ENCODE results near the gene VPREB1.
"Not testable (repeated sequence)": the region's sequence is repeated elsewhere in the genome, so short reads cannot be mapped to it uniquely, and the experiment has no call there.

VPREB1 gene

DNA sequence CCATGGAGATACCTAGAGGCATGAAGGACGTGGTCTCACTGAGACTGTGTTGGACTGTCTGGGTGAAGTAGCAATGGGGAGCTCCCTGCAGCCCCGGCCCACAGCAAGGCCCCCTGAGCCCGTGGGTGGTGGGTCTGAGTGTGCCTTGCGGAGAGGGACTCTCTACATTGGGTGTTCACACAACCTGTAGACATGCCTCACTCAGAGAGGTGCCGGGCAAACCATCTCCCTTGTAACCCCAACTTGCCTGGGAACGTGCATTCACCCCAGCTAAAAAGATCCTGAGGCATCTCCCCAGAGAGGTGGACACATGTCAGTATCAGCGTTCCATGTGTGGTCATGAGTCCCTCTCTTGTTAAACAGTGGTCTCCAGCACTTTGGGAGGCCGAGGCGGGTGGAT lies 2.1 kb downstream of the VPREB1 start:
- ATAC-seq: no peak

DNA sequence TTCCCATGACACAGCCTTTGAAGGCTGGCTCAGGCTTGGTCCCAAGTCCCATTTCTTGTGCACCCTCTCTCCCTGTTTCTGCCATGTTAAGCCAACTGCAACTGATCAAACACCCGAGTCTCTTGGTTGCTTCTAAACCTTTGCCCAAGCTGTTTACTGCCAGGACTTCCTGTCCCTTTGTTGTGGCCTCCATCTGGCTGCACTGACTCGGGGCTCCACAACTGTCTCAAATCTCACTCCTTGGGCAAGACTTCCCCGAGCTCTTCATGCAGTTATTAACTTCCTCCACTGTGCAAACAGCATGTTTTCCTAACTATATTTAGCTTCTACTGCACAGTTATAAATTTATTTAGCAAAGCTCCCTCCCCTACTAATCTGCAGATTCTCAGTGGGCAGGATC lies 4.3 kb downstream of the VPREB1 start:
- ATAC-seq: no peak

DNA sequence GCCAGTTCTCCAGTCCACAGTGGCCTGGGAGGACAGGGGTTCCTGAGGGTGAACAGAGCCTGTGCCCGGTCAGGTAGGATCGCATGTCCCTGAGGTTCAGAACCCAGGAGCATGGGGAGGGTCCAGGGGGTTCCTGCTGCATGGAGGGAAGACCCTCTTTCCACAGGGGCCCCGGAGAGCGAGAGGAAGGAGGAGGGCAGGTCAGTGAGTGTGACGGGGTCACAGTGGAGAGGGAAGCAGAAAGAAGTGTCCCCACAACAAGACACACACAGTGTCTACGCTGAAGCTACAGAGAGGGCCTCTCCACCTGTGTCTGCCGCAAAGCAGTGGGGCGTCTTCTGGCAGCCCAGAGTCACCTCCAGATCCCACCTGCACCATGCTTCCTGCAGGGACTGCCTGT lies 6.1 kb downstream of the VPREB1 start:
- ATAC-seq: not testable (repeated sequence)

DNA sequence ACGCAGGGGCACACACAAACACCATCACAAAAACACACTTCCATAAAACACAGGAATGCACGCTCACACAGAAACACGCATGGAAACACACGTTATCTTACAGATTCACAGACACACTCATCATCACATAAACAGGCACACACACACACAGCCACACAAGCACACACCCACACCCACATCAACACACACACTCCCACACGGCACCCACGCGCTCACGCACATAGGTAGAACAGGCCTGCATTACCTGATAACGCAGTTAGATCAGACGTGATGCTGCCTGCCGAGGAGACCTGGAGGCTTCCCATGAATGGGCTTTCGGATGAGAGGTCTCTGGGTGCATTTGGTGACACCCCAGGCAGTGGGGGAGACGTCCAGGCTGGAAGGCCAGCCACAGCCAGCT lies 11.5 kb downstream of the VPREB1 start:
- ATAC-seq: not testable (repeated sequence)

DNA sequence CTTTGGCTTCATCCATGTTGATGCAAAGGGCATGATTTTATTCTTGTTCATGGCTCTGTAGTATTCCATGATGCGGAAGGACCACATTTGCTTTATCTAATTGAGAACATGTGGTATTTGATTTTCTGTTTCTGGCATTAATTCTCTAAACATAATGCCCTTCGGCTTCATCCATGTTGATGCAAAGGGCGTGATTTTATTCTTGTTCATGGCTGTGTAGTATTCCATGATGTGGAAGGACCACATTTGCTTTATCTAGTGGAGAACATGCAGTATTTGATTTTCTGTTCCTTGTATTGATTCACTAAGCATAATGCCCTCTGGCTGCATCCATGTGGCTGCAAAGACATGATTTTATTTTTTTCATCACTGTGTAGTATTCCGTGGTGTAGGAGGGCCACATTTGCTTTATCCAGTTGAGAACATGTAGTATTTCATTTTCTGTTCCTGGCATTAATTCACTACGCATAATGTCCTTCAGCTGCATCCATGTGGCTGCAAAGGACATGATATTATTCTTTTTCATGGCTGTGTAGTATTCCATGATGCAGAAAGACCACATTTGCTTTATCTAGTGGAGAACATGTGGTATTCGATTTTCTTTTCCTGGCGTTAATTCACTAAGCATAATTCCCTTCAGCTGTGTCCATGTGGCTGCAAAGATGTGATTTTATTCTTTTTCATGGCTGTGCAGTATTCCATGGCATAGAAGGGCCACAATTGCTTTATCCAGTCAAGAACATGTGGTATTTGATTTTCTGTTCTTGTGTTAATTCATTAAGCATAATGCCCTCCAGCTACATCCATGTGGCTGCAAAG lies 14.2 kb downstream of the VPREB1 start:
- ATAC-seq: not testable (repeated sequence)

DNA sequence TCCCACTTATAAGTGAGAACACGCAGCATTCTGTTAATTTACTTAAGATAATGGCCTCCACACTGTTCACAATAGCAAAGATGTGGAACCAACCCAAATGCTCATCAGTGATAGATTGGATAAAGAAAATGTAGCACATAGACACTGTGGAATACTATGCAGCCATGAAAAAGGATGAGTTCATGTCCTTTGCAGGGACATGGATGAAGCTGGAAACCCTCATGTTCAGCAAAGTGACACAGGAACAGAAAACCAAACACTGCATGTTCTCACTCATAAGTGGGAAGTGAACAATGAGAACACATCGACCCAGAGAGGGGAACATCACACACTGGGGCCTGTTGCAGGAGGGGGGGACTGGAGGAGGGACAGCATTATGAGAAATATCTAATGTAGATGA lies 15.6 kb downstream of the VPREB1 start:
- ATAC-seq: not testable (repeated sequence)

DNA sequence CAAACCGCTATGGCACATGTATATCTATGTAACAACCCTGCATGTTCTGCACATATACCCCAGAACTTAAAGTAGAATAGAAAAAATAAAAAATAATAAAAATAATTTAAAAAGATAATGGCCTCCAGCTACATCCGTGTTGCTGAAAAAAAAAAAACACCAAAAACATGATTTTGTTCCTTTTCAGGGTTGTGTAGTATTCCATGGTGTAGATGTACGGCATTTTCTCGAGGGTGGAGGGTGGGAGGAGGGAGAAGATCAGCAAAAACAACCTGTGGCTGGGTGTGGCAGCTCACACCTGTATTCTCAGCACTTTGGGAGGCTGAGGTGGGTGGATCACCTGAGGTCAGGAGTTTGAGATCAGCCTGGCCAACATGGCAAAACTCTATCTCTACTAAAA lies 16.0 kb downstream of the VPREB1 start:
- not testable (repeated sequence) for ATAC-seq

DNA sequence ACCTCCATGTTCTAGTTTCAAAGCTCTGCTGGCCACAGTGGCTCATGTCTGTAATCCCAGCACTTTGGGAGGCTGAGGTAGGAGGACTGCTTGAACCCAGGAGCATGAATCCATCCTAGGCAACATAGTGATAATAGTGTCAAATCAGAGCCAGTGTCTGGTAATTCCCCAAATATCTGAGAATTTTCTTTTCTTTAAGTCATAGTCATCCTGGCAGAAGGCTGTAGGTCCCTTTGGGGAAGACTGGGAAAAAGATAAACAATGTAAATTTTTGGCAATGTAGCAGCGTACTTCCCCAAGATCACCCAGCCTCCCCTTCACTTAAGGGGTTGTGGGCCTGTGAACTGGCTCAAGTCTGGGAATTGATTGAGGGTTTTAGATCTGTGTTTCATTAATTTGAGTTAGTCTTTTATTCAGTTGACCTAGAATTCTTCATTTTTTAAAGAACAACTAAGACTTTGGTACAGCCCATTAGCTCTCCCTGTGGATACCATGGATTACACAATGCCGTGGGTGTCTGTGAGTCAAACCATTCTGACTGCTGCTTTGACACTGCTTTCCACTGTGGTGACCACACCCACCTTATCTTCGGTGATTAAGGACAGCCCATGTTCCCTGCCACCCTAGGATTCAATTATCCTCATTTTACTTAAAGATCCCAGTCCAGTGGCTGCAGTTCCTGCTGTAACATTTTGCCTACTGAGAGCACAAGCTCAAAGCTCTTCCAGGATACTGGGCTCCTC lies 17.9 kb downstream of the VPREB1 start:
- not testable (repeated sequence) for ATAC-seq

DNA sequence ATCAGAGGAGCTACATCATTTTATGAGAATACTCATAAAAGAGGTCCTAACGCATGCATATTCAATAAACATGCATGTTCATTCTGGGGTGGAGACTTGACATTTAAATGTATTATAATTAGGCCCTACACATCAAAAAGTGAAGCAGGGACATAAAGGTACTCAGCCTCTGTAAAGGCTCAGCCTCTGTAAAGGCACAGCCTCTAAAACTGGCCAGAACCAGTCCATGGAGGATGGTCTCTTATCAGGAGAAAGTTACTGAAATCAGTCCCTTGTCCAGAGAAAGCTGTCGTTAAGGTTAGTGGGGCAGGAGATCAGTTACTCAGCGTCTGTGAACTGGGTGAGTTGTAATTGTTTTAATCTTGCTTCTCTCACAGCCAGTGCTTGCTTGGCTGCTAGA lies 19.2 kb downstream of the VPREB1 start:
- ATAC-seq: not testable (repeated sequence)

DNA sequence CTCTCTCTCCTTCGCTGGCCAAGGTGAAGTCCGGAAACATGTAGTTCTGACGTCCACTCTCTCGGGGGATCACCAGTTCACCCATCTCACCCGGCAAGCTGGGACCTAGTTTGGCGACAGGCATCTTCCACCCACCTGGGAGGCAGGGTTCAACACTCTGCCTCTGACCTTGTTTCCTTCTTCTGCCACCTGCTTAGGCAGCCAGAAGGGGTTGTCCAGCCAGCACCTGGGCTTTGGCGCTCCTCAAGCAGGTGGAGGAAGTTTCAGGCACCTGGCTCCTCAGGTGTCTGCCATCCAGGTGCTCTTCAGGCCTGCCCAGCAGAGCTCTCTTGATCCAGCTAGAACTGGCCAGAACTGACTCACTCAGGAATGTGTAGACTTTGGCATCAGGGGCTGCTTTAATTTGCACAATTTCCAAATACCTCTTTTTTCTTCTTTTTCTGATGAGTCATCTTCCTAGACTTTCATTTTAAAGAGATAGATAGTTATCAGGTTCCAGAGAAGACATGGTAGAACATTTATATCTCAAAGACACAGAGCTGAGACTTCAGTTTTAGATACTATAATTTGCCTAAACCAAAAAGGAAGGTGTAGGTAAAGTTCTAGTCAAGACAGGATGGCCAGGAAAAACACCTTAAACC lies 25.6 kb downstream of the VPREB1 start:
- ATAC-seq: not testable (repeated sequence)

DNA sequence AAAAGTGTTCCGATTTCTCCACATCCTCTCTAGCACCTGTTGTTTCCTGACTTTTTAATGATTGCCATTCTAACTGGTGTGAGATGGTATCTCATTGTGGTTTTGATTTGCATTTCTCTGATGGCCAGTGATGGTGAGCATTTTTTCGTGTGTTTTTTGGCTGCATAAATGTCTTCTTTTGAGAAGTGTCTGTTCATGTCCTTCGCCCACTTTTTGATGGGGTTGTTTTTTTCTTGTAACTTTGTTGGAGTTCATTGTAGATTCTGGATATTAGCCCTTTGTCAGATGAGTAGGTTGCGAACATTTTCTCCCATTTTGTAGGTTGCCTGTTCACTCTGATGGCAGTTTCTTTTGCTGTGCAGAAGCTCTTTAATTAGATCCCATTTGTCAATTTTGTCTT lies 32.8 kb downstream of the VPREB1 start:
- not testable (repeated sequence) for ATAC-seq

DNA sequence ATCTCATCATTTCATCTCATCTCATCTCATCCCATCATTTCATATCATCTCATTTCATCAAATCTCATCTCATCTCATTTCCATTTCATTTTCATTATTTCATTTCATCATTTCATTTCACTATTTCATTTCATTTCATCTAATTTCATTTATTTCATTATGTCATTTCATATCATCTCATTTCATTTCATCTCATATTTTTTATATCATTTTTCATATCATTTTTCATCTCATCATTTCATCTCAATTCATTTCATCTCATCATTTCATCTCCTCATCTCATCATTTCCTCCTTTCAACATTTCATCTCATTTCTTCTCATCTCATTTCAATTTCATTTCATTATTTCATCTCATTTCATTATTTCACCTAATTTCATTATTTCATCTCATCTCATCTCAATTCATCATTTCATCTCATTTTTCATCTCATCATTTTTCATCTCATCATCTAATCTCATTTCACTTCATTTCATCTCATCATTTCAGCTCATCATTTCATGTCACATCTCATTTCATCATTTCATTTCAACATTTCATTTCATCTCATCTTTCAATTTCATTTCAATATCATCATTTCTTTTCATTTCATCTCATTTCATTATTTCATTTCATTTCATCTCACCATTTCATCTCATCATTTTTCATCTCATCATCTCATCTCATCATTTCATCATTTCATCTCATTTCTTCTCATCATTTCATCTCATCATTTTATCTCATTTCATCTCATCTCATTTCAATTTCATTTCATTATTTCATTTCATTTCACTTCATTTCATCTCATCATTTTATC lies 40.6 kb downstream of the VPREB1 start:
- not testable (repeated sequence) for ATAC-seq

DNA sequence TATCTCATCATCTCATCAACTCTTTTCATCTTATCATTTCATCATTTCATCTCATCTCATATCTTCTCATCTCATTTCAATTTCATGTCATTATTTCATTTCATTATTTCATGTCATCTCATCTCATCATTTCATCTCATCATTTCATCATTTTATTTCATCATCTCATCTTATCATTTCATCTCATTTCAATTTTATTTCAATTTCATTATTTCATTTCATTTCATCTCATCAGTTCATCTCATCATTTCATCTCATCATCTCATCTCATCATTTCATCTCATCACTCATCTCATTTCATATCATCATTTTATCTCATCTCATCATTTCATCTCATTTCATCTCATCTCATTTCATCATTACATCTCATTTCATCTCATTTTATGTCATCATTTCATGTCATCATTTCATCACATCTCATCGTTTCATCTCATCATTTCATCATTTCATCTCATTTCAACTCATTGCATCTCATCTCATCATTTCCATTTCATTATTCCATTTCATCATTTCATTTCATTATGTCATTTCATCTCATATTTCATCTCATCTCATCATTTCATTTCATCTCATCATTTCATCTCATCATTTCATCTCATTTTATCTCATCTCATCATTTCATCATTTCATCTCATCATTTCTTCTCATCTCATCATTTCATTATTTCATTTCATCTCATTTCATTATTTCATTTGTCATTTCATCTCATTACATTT lies 42.0 kb downstream of the VPREB1 start:
- ATAC-seq: not testable (repeated sequence)

DNA sequence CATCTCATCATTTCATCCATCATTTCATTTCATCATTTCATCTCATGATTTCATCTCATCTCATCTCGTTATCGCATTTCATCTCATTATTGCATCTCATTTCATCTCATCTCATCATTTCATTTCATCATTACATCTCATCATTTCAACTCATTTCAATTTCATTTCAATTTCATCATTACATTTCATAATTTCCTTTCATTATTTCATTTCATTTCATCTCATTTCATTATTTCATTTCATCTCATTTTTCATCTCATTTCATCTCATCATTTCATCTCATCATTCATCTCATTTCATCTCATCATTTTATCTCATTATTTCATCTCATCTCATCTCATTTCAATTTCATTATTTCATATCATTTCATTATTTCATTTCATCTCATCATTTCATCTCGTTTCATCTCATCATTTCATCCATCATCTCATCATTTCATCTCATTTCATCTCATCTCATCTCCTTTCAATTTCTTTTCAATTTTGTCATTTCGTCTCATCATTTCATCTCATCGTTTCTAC lies 42.6 kb downstream of the VPREB1 start:
- not testable (repeated sequence) for ATAC-seq

DNA sequence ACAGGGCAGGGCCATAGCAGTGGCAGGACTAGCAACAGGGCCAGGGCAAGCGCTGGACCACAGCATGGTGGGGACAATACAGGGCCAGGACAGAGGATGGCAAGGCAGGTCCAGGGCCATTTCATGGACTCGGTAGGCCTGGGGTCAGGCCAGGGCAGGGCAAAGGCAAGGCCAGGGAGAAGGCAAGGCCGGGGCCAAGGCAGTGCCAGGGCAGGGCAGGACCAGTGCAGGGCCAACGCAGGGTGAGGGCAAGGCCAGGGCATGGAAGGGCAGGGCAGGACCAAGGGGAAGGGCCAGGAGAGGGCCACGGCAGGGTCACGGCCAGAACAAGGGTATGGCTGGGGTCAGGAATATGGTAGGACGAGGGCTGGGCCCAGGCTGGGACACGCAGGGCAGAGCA lies 45.1 kb downstream of the VPREB1 start:
- ATAC-seq: not testable (repeated sequence)

DNA sequence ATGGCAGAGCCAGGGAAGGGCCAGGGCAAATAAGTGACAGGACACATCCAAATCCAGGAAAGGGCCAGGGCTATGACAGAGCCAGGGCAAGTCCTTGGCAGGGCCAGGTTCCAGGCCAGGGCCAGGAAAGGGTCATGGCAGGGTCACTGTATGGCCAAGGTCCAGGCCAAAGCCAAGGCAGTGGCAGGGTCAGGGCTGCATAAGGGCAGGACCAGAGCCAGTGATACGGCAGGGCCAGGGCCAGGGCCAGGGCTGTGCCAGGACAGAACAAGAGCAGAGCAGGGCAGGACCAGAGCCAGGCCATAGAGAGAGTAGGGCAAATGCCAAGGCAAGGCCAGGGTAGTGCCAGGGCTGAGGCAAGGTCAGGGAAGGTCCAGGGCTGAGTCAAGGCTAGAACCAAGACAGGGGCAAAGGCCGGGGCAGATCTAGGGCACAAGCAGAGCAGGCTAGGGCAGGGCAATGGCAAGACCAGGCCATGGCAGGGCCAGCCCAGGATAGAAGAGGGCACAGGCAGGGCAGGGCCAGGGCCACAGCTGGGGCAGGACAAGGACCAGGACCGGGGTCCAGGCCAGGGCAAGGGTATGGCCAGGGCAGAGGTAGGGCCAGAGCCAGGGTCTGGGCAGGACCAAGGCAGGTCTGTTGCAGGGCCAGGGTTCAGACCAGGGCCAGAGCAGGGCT lies 46.7 kb downstream of the VPREB1 start:
- ATAC-seq: not testable (repeated sequence)

DNA sequence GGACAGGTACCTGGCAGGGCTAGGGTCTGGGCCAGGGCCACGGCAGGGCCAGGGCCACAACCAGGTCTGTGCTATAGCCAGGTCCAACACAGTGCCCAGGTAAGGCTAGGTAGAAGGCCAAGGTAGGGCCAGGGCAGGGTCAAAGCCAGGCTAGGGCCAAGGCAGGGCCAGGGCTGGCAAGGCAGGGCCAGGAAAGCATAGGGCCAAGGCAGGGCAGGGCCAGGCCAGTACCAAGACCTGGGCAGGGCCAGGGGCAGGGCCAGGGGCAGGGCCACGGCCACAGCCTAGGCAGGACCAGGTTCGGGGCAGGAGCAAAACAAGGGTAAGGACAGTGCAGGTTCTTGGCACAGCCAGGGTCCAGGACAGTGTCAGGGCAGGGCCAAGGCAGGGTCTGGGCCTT lies 48.1 kb downstream of the VPREB1 start:
- ATAC-seq: not testable (repeated sequence)

DNA sequence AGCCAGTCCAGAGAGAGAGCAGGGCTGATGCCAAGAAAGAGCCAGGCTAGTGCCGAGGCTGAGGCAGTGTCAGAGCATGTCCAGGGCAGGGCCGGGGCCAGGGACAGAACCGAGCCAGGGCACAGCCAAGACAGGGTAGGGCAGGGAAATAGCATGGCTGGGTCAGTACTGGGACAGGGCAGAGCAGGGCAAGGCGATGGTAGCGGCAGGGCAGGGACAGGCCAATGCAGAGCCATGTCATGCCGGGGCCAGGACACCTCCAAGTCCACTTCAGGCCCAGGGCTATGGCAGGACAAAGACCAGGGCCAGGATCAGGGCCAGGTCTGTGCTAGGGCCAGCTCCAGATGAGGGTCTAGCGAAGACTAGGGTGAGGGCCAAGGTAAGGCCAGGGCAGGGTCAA lies 48.9 kb downstream of the VPREB1 start:
- ATAC-seq: not testable (repeated sequence)

DNA sequence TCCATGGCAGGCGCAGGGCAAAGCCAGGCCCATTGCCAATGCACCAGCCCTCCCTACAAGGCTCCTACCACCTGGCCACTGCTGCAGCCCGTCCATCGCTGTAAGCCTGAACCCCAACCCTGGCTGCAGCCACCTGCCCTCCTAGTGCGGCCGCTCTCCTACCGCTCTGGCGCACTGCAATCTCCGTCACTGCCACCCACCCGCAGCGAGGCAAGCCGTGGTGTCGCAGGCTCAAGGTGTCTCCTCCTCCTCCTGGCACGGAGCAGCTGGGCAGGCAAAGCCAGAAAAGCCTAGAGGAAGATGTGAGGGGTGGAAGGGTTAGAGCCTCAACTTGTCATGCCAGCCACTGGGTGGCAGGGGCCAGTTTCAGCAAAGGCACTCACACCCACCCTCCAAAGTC lies 50.1 kb downstream of the VPREB1 start:
- not testable (repeated sequence) for ATAC-seq

Measured in activated CD4-positive, CD25-positive, alpha-beta regulatory T cell treated with anti-CD3 and anti-CD28 coated beads, Interleukin-2, amount 50 U/mL, for 24 hours (primary cell).